Inflammatory macrophage treated with lipopolysaccharide for 1 hour (primary cell): ENCODE measurements around the gene LTBP1.

Source experiments
- DNase-seq, 2 donors: peaks; one replicate each; pipeline ENCODE4 v3.0.0-alpha.2; 2020 to 2022

Gene LTBP1

GRCh38 chr2:33011941-33012340 is 65.2 kb downstream of the LTBP1 start:
- no peak for DNase-seq

GRCh38 chr2:33013684-33014110 is 66.9 kb downstream of the LTBP1 start:
- no peak for DNase-seq

GRCh38 chr2:33014268-33014667 is 67.5 kb downstream of the LTBP1 start:
- DNase-seq = no peak

DNA sequence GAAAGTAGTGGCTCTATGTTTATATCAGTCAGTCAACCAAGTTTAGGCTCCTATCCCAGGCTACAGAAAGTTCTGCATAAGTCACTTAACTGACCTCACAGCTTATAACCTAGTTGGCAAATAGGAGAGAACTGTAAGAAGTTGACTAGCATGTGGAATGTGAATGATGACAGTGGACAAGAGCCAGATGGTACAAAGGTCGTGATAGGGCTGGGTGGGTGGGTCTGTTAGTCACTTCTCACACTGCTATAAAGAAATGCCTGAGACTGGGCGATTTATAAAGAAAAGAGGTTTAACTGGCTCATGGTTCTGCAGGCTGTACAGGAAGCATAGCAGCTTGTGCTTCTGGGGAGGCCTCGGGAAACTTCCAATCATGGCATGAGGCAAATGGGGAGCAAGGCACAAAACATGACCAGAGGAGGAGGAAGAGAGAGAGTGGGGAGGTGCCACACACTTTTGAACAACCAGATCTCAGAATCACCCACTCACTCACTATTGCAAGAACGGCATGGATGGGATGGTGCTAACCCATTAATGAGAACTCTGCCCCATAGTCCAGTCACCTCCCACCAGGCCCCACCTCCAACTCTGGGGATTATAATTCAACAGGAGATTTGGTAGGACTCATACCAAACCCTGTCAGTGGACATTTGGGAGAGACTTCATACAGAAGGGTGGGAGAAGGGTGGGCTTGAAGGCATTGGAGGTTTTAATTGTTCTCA is 68.8 kb downstream of the LTBP1 start:
- DNase-seq = no peak

- no peak for DNase-seq
These were observed 71.5 kb downstream of the LTBP1 start for GRCh38 chr2:33018271-33018670.

- no peak for DNase-seq
These were observed 73.0 kb downstream of the LTBP1 start for GRCh38 chr2:33019796-33020195.

GRCh38 chr2:33020883-33021282 is 74.1 kb downstream of the LTBP1 start:
- no peak for DNase-seq

DNA sequence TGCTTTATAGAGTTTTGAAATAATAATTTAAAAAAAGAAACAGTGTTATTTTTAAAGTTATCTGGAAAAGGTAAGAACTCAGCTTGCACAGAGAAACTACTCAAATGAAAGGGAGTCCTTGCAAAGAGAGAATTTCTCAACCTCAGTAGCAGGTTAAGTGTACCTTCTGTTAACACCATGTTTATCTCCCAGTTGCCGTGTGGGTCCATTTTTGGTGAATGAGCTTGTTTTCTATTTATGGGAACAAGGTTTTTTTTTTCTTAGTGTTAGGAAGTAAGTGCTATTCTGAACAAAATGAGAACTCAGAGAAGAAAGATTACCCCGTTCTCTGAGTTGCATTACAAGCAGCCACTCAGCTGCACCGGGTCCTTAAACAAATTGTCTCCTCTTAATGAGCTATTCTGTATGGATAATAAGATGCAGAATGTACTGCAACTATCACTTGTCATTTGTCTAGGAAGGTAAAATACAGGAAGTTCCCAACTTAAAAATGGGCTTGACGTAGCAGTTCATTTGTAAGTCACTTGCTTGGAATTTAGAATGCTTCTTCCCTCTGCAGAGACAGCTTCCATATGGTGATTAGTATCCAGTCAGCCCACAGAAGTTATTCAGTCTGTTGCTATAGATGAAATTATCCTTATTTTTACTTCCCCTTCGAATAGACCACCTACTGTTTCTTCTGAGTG is 74.9 kb downstream of the LTBP1 start:
- DNase-seq = no peak

GRCh38 chr2:33022395-33022985 is 75.7 kb downstream of the LTBP1 start:
- DNase-seq = no peak

DNA sequence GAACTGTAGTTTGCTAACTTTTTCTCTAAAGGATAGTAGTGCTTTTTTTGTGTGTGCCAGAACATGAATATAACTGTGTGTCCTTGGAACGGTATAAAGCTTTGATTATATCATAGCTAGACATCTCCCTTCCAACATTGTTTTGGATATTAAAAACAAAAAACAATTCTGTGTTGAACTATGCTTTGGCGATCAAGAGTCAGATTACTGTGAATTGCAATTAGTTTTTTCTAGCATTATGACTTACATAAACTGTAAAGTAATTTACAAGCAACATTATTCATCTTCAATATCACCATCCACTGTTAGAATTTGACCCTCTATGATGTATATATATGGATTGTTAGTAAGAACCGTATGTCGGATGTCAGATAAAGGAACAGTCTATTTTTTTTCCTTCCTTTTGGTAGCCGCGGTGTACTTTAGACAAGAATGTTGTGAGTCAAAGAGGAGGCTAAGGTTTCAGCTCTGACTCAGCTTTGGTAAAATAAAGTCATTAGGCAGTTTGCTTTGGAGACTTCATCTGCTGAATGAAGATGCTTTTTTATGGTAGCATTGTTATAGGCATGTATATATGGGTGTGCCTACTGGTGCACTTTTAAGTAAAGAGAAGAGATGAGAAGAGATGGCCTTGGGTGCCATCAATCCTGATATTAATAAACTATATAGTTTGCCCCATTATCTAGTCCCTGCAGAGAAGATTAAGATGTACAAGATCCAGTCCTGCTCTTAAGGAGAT is 76.4 kb downstream of the LTBP1 start:
- no peak for DNase-seq

DNA sequence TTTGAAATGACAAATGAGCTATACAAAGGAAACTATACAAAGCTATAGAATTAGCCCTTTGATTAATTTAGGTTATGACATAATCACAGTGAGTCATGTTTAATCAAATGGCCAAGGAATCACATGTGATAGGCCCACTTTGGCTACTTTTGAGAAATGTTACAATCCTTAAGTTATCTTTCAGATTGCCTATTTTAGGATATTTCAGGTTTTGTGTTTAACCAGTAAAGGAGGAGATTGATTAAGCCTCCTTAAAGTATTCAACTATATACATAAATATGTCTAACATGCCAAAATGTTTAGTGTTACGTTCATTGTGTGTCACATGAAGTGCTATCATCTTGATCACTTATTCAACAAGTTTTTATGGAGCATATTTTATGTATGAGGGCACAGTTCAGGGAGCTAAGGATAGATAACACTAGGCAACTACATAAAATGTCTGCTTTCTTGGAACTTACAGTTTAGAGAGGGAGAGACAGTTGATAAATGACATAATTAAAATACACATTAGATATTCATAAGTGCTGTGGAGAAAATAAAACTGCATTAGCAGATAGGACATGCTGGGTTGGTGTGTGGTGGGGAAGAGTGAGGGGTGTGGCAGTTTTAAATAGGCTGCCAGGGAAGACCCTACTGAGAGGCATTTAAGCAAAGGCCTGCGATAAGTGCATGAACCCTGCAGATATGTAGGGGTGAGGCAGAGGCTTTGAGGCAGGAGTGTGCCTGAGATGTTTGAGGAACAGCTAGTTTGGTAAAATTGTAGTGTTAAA is 77.2 kb downstream of the LTBP1 start:
- DNase-seq = no peak

- DNase-seq = no peak
These were observed 78.0 kb downstream of the LTBP1 start for GRCh38 chr2:33024758-33025157.

DNA sequence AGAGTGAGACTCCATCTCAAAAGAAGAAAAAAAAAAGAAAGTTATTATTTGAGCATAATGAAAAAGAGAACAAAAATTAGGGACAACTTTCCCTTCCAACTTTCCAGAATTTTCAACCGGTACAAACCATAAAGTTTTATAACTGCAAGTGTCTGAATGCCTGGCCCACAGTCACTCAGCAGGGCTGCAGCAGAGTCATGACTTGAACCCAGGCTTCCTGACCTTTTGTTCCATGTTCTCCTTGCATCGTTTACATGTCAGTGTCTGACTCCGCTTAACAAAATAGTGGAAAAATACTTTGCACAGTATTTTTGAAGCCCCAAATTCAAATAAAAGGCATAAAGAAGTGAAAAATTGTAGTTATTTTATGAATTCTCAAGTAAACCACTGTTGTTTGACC is 82.7 kb downstream of the LTBP1 start:
- no peak for DNase-seq

DNA sequence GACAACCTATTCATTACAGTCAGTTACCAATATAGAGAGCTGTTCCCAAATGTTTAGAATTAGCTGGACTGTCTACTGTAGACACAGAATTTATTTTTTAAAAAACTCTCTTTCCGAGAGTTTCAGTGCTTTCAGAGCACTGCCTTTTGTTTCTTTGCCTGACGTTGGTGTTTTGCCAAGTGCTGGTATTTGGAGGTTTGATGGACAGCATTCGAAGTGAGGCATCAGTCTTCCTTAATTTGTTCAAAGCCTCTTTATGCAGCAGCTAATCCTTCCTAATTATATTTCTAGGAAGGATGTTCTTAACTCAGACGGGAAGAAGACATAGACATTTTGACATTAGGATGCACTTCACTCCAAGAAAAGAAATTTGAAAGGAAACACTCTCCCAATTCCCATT is 83.2 kb downstream of the LTBP1 start:
- no peak for DNase-seq

DNA sequence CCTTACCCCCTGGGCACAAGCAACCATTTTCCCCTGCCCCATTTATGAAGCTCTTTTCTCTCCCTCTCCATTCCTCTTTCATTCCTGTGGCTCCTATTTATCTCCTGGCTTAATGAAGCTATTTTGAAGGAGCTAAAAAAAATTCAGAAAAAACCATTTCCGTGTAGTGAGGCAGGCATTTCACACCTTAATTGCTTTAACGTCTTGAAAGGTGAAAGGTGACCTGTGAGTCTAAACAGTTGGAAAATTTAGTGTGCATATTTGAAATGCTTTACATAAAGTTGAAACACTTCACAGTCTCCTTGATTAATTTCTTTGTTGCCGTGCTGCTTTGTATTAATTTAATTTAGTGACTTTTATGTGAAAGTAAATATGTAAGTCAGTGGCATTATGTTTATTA is 83.6 kb downstream of the LTBP1 start:
- no peak for DNase-seq

- no peak for DNase-seq
These were observed 85.5 kb downstream of the LTBP1 start for GRCh38 chr2:33032245-33032644.

DNA sequence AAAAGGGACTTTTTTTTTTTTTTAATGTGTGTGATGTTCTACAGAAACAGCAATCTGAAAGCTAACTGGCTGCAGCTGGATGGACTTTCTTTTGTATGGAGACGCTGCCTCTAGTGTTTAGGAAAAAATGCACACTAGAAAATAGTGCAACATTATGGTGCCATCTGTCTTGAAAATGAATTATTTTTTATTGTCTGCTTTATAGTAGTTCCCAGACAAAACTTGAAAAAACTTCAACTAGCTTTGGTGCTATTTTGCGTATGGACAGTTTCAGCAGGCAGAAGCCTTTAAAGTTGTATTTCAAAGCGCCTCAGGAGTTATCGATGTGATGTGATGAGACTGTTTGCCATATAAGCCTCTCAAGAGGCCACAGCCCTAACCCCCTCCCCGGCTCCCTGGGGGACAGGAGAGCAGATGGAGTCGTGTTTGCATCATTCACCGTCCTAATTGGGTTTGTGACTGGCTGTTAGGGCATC is 86.9 kb downstream of the LTBP1 start:
- DNase-seq = no peak

GRCh38 chr2:33034784-33035183 is 88.0 kb downstream of the LTBP1 start:
- DNase-seq = no peak

- DNase-seq = no peak
These were observed 91.5 kb downstream of the LTBP1 start for GRCh38 chr2:33038230-33038629.

DNA sequence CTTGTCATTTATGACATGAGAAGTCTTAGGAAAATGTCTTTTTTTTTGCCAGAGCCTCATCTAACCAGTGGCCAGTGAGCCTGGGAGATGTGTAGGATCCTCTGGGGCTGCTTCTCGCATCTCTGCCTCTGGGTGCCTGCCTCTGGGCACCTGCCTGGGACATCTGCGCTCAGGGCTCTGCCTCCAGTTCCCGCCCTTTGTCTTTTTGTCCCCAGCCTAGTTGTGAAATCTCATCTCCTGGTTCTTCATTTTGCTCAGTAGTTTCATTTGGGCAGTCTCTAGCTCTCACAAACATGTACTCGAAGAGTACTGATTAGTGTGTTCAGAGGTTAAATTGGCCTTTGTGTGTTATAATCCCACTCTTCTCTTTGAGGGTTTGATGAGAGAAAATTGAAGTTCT is 92.0 kb downstream of the LTBP1 start:
- DNase-seq = no peak

GRCh38 chr2:33040541-33040940 is 93.8 kb downstream of the LTBP1 start:
- DNase-seq = no peak

DNA sequence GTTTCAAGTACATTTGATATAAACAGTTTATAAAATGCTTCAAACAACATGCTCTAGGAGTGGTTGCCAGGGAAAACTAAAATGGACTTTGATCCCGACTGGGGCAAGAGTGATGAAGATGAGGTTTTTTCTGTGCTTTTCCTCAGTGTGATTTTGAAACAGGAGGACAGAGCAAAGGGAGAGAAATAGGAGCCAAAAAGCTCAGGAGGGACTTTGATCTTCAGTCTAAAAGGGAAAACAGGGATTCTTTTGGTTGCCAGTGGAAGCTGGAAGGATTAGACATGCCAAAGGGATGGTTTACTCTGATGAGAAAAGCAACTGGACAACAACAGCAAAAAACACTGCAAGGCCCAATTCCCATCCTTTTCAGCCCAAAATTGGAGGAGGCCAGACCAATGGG is 95.5 kb downstream of the LTBP1 start:
- DNase-seq = no peak

GRCh38 chr2:33042819-33043218 is 96.1 kb downstream of the LTBP1 start:
- no peak for DNase-seq
